Ecto neural progenitor cell (in vitro differentiated cells): ENCODE measurements around the gene GPATCH4.
"Not testable (repeated sequence)": the region's sequence is repeated elsewhere in the genome, so short reads cannot be mapped to it uniquely, and the experiment has no call there.

ENCODE experiments used
- DNase-seq: peaks from one replicate; pipeline ENCODE4 v3.0.0-alpha.2; 2018; ENCODE audit warnings: low spot score

Gene GPATCH4

DNA sequence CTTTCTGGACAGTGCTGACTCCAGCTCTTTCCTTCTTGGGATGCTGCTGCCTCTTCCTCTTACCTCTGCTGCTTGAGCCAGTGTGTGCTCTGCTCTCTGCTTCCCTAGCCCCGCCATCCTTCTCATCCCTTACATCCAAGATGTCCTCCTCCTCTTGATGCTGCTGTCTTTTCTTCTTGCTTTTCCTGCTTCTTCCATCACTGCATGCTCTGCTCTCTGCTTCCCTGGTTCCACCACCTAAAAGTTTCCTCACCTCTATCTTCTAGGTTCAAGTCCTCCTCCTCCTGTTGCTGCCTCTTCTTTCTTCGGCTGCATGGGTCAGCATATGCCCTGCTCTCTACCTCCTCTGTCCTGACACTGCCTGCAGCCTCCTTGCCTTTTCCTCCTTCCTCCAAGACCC, 6.3 kb downstream of the GPATCH4 start:
- no peak for DNase-seq

DNA sequence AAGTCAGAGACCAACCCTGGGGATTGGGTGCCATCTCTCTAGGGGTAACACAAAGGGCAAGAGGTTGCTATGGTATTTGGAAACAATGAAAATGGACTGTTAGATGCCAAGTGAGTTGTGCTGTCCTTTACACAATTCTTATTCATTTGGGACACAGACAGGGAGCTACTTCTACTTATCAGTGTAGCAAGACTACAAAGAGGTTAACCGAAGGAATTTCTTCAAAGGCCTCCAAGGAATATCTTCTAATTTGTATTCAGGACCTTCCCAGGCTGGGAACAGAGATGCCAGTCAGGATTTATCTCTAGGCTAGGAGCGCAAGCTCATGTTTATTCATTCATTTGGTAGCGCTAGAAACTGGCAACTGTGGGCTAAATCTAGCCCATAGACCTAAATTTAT, 7.1 kb downstream of the GPATCH4 start:
- no peak for DNase-seq

DNA sequence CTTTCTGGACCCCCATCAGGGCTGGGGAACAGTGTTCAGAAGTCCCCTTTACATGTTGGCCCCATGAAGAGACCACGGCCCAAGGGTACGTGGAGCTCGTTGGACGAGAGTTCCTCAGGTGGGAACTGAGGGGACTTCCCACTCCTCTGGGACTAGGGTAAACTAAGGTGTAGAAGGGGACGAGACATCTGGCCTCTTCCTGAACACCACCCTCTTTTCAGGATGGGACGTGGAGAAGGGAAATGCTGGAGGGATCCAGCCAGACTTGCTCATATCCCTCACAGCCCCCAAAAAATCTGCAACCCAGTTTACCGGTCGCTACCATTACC, 7.7 kb downstream of the GPATCH4 start:
- DNase-seq, result no peak

DNA sequence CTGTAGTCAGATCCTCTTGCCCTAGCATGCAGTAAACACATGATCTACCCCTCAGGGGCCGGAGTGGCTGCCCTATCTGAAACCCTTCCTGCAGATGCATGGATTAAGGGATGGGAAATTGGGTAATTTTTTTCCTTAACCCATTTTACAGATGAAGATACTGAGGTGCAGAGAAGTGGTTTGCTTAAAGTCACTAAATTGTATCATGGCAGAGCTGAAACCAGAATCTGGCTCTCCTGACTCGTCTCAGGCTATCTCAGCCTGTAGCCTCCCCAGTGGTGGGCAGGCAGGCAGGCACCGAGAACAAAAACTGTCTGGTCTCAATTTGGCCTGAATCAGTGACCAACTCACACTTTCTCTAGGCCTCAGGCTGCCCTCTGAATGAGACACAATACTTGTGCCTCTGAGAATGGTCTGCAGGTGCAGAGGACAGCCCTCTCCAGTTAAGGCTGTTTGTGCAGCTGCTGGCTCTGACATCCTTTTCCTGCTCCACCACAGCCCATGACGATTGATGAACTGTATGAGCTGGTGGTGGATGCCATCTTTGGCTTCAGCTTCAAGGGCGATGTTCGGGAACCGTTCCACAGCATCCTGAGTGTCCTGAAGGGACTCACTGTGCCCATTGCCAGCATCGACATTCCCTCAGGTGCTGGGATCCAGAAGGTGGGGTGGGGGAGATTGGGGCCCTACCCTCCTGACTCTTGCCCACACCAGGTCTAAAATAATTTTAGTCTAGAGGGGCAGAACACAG, 8.2 kb downstream of the GPATCH4 start:
- DNase-seq, result no peak

DNA sequence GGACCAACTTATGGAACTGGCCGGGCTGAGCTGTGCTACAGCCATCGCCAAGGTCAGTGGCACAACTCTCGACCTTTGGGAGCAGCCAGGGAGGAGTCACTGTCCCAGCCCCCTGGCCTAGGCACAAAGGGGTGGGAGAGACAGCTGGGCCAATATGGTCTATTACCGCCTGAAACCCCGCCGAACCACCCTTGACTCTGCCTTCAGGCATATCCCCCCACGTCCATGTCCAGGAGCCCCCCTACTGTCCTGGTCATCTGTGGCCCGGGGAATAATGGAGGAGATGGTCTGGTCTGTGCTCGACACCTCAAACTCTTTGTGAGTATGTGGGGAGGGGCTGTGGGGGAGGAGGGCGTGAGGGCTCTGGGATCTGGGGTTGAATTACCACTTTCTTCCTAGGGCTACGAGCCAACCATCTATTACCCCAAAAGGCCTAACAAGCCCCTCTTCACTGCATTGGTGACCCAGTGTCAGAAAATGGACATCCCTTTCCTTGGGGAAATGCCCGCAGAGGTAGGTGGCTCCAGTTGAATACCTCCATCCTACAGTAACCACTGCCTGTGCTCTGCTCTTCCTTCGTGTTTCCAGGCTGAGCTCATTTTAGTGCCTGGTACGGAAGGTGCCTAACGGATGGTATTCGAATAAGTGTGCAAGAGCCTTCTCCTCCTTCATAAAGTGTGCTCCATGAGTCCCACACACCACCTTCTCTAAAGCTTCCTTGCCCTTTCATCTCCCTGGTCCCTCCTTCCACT, 8.9 kb downstream of the GPATCH4 start:
- no peak for DNase-seq

DNA sequence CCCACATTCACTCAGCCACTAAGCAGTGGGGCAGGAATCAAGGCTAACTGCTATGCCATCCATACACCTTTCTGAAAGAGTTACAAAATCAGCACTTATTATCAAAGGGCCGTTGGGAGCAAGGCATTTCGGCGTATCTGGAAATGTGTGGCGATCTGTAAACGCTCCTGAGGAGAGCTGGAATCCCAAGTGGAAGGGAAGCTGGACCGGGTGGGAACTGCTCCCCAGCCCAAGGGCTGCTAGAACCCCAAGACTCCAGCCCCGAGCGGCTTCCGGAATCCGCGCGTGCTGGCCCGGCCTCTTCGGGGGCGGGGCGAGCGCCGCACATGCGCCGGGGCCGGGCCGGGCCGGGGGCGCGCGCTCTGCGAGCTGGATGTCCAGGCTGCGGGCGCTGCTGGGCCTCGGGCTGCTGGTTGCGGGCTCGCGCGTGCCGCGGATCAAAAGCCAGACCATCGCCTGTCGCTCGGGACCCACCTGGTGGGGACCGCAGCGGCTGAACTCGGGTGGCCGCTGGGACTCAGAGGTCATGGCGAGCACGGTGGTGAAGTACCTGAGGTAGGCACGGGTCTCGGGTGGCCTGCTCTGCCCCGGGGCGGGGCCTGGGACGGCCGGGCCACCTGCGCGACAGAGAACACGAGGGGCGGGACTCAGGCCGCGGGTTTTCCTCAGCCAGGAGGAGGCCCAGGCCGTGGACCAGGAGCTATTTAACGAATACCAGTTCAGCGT, 9.7 kb downstream of the GPATCH4 start, which contains the start of gene NAXE:
TSS of gene NAXE (plus strand) at position 345 of the 726 bp plus-strand sequence. CDS start at position 374, 29 bp downstream.
- DNase-seq, result peak; percentile 88

DNA sequence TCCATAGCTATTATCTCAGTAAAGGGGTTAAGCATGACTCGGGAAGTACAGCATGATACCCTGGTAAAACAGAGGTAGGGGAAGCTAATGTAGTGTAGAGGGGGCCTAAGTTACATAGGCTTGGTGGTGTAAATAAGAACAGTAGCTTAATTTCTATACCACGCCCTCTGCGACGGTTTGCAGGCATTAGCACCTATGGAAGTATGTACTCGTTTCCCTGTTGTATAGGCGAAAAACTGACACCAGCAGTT, 10.2 kb downstream of the GPATCH4 start:
- DNase-seq, result no peak

DNA sequence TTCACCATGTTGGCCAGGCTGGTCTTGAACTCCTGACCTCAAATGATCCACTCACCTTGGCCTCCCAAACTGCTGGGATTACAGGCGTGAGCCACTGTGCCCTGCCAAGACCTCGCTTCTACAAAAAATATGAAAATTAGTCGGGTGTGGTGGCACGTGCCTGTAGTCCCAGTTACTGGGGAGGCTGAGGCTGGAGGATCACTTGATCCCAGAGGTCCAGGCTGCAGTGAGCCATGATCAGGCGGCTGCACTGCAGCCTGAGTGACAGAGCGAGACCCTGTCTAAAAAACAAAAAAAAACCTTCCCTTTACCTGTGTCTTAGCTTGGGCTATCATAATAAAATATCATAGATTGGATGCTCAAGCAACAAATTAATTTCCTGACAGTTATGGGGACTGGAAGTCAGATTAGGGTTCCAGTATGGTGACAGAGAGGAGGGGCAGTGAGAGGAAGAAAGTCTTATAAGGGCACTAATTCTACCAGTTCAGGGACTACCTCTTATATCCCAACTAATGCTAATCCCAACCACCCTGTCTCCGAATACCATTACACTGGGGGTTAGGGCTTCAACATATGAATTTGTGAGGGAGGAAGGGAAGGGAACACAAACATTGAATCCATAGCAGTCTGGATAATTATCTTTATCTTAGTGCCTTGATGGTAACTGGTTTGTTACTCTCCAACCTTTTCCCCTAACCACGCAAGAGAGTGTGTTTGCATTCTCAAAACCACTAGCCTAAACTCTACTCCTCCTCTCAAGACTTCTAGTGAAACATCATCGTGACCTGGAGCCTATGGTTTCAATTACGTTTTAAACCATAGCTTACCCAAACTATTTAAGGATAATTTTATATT, 10.7 kb downstream of the GPATCH4 start:
- no peak for DNase-seq

DNA sequence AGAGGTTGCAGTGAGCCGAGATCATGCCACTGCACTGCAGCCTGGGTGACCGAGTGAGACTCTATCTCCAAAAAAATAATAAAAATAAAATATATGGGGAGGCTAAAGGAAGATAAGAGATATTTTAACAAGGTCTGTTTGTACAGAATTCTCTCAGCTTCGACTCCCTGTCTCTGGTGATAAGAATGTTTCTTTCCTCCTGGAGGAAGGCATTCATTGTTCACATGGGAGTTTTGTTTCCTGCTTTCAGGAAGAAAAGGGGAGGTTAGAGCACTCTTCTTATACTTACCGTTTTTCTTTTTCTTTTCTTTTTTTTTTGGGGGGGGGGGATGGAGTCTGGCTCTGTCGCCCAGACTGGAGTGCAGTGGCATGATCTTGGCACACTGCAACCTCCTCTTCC, 11.7 kb downstream of the GPATCH4 start:
- no peak for DNase-seq

DNA sequence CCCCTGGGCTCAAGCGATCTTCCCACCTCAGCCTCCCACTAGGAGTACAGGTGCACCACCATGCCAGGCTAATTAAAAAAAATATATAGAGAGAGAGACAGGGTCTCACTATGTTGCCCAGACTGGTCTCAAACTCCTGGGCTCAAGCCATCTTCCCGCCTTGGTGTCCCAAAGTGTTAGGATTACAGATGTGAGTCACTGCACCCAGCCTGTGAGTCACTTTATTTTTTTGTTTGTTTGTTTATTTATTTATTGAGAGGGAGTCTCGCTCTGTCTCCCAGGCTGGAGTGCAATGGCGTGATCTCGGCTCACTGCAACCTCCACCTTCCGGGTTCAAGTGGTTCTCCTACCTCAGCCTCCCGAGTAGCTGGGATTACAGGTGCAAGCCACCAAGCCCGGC, 13.4 kb downstream of the GPATCH4 start:
- DNase-seq, result not testable (repeated sequence)

DNA sequence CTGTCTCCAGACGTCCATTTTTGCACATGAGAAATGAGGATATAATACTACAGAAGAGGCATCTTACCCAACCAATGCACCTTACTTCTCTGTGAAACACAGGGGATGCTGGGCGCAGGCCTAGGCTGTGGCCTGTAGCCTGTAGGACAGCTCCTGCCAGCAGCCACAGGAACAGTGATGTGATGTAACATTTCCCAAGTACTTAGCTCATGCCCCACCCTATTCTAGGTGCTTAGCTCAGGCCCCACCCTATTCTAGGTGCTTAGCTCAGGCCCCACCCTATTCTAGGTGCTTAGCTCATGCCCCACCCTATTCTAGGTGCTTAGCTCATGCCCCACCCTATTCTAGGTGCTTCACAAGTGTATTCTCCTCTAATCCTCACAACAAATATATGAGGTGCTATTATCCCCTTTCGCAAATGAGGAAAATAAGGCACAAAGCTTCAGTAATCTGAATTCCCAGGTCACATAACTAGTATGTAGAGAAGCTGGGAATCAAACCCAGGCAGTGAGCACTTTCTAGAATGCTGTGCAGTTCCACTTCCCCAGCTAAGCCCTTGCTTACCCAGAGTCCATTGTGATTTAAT, 14.3 kb downstream of the GPATCH4 start:
- DNase-seq, result no peak

DNA sequence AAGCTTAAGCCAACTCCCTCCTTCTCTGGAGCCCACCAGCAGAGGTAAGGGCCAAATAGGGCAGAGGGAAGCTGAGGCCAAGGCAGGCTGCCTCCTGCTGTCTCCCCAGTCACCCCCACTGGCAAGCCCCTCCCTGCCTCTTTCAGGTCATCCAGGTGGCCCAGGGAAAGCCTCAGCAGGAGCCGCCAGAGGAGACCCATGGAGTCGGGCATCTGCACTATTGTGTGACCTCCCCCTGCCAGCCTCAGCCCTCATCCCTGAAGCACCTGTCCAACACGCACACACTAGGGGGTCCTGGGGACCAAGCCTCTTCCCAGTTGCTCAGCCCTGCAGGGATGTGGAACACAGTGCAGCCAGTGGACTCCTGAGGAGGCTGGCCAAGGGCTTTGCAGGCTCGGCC, 15.0 kb downstream of the GPATCH4 start:
- DNase-seq, result no peak

DNA sequence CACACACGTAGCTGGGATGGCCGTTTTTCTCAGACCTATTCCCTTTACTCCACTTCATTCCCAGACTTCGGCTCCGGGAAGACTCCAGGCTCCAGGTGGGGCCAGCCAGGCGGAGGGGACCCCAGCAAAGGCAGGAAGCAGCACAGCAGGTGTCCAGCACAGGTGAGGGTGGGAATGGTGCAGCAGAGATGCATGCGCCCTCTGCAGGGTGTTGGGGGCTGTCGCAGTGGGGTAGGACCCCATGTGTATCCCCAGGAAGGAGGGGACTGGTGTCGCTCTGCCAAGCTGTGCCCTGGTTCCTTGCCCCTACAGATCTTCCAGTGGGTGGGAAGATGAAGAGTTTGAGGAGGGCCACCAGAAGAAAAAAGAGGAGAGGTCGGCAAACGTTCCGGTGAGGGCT, 16.5 kb downstream of the GPATCH4 start:
- DNase-seq, result no peak

DNA sequence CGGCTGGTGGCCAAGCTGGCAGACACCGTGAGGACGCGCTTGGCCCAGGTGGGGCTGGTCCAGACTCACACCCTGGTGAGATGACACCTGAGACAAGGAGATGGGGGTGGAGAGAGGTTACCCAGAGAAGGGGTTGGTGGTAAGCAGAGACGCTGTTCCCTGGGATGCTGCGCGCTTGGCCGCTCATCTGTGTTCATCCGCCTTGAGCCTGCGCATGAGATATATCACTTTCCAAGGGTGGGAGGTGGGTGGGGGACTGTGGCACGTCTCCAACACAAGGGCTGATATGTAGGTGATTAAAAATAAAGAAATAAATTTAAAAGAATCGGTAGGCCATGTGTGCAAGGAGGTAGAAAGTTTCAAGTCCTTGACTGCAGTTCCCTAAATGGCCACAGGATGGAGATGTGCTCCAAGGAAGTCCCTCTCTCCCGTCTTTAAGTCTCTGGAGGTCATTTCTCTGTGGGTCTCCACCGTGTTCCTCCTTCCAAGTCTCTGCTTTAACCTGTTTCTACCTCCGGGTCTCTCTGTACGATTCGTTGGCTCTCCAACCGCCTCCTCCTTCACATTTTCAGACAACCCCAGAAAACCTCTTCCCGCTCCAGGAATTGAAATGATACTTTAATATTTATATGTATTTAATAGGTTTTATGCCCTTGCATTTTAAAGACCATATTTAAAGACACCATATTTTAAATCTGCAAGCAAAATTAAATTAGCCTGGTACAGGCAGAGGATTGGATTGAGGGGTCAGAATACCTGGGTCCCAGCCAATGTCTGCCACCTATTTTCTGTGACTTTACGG, 17.3 kb downstream of the GPATCH4 start:
- peak; percentile 76 for DNase-seq

DNA sequence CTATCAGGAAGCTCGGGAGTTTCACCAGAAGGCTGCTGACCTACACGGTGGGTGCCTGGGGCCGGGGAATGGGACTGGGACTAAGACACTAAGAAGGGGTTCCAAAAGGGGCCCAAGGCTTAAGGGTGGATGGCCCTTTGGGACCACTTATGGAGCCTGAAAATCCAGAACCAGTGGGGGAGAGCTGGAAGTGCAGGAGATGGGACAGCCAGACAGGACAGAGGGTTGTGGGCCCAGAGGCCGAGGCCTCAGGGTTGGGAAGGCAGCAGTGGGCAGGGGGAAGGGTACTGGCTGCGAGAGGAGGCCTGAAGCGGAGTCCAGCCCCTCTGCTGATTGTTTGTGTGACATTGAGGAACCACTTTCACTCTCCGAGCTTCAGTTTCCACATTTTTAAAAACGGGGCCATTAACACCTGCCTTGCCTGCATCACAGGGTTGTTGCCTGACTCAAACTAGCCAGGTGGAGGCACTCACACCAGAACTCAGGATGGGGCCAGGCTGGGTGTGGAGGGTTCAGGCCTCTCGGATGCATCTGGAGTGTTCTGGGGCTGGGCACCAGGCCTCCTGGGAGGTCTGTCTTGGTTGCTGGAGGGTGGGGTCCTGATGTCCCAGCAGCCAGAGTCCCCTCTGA, 18.8 kb downstream of the GPATCH4 start:
- DNase-seq, result no peak

DNA sequence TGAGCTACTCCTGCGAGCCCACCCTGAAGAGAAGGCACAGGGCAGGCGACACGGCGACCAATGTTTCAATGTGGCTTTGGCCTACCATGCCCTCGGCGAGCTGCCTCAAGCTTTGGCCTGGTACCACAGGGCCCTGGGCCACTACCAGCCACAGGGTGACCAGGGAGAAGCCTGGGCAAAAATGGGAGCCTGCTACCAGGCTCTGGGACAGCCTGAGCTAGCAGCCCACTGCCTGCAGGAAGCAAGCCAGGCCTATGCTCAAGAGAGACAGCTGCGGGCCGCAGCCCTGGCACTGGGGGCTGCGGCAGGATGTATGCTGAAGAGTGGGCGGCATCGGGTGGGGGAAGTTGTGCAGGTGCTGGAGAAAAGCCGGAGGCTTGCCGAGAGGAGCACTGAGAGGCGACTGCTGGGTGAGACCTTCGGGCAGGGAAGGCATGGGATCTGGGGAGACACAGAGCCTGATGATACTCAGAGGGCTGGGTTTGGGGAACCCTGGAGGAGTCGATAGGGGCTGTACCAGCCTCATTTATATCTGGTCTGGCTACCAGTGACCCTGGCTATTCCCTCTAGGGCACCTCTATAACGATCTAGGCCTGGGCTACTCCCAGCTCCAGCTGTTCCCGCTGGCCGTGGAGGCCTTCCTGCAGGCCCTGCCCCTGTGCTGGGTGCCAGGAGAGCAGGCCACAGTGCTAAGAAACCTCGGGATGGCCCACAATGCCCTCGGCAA, 19.5 kb downstream of the GPATCH4 start:
- no peak for DNase-seq

DNA sequence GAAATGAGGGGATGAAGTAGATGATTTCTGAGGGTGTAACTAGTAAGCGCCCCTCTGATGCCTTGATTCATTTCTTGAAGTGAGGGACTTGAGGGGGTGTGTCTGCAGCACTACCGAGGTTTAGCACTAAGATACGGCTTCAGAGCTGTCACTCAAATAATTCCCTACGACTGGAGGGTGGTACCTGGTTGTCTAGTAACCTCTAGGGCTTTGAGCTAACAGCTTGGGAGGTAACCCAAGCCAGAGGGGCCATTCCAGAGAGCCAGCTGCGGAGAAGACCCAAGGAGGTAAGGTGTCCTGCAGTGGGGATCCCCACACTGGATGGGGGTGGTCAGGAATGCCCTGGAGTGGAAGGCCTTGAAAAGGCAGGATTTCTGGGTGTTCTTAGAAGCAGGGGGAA, 21.8 kb downstream of the GPATCH4 start, which contains the start of gene TTC24:
TSS of gene TTC24 (plus strand) at position 252 of the 400 bp plus-strand sequence. CDS start 1,642 bp downstream, outside the sequence.
- DNase-seq, result no peak

DNA sequence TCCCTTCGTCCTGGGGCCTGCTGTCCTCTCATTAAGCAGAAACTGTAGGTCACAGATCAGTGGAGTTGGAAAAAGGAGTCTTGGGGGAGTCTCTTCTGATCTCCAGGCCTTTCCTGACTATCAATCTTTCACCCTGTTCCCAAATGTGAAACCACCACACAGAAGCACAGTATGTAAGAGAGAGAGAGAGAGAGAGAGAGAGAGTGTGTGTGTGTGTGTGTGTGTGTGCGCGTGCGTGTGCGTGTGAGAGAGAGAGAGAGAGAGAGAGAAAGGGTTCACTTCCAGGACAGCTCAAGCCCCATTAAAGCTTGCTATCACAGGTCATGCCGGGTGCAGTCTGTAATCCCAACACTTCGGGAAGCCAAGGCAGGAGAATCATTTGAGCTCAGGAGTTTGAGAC, 23.2 kb downstream of the GPATCH4 start:
- DNase-seq, result no peak

DNA sequence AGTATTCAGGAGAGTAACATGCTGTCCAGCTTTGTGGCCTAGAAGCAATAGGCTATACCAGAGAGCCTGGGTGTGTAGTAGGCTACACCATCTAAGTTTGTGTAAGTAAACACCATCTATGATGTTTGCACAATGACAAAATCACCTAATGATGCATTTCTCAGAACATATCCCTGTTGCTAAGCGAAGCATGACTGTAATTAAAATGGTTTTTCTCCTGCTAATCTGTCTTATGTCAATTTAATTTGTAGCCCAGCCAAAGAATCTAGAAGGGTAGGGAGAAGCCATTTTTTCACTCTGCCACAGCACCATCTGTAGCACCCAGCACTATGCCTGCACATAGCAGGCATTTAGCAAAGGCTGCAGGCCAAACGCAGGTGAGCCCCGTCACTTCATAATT, 23.7 kb downstream of the GPATCH4 start:
- no peak for DNase-seq
